IMR-90 (cell line): Measurements from ENCODE around the gene WDR46. TPM values are rescaled to one million over a fixed set of nuclear protein-coding genes. Genes with fewer than 3 reads are reported as not detected.

ENCODE experiments used
- ATAC-seq: fragments of 200-7000 bp; cut with Tn5 transposase; 2 replicates; pipeline ENCODE4 v1.9.1; 2020; ENCODE audit warnings: low read depth, mild to moderate bottlenecking, moderate library complexity
- BruUV-seq: library from RNA; stranded (reverse); fragments of 400-500 nt; replicated peaks from 2 replicates; lab custom pipeline; 2021; lab: Mats Ljungman, UMichigan
- CTCF ChIA-PET: fragments of 300-600 bp; formaldehyde crosslinking; extraction: SDS; loops from one replicate; lab custom pipeline; 2021; ENCODE audit warnings: antibody characterized with exemption; lab: Yijun Ruan, JAX
- POLR2A ChIA-PET: fragments of 300-600 bp; sonication (Branson Sonifier 250); formaldehyde crosslinking; loops from one replicate; lab custom pipeline; 2022; ENCODE audit warnings: antibody characterized with exemption; ENCODE audit not compliant: unreplicated experiment; lab: Charles Lee
- DNase-seq: peaks from one replicate; pipeline ENCODE4 v3.0.0; 2013
- H2AFZ ChIP-seq: replicated peaks from 2 replicates; pipeline ENCODE3; 2013; ENCODE audit warnings: low read length, mild to moderate bottlenecking; ENCODE audit not compliant: poor library complexity
- H2AK5ac ChIP-seq: 2 replicates; pipeline ENCODE4 v1.6.1; 2013; ENCODE audit warnings: low read depth, low read length, inconsistent platforms
- H2AK9ac ChIP-seq: replicated peaks from 2 replicates; pipeline ENCODE3; 2013; ENCODE audit warnings: mild to moderate bottlenecking, low read depth, low read length, moderate library complexity; ENCODE audit not compliant: poor library complexity
- H2BK120ac ChIP-seq: 2 replicates; pipeline ENCODE4 v1.6.1; 2013; ENCODE audit warnings: low read depth, low read length, inconsistent platforms
- H2BK15ac ChIP-seq: 3 replicates; pipeline ENCODE4 v1.6.1; 2013; ENCODE audit warnings: low read depth, low read length, inconsistent platforms
- H2BK20ac ChIP-seq: 2 replicates; pipeline ENCODE4 v1.6.1; 2013; ENCODE audit warnings: low read depth, mild to moderate bottlenecking, inconsistent platforms, low read length, moderate library complexity
- H2BK5ac ChIP-seq: 2 replicates; pipeline ENCODE4 v1.6.1; 2013; ENCODE audit warnings: mild to moderate bottlenecking, low read depth, low read length, inconsistent platforms; ENCODE audit not compliant: poor library complexity, severe bottlenecking
- H3K14ac ChIP-seq: replicated peaks from 2 replicates; pipeline ENCODE4 v1.6.1; 2013; ENCODE audit warnings: low read depth, low read length, inconsistent platforms
- H3K18ac ChIP-seq: 2 replicates; pipeline ENCODE4 v1.6.1; 2013; ENCODE audit warnings: low read depth, low read length, control low read depth
- H3K23ac ChIP-seq: 2 replicates; pipeline ENCODE4 v1.6.1; 2013; ENCODE audit warnings: low read depth, low read length, inconsistent platforms
- H3K27ac ChIP-seq: 2 replicates; pipeline ENCODE4 v1.5.1; 2013; ENCODE audit warnings: mild to moderate bottlenecking, control low read depth, low read length; ENCODE audit not compliant: insufficient read depth
- H3K27me3 ChIP-seq: 2 replicates; pipeline ENCODE4 v1.6.1; 2013; ENCODE audit warnings: low read length; ENCODE audit not compliant: control insufficient read depth, insufficient read depth
- H3K36me3 ChIP-seq: 2 replicates; pipeline ENCODE4 v1.6.1; 2013; ENCODE audit warnings: low read length, mixed read lengths; ENCODE audit not compliant: control insufficient read depth, insufficient read depth
- H3K4ac ChIP-seq: 2 replicates; pipeline ENCODE4 v1.6.1; 2013; ENCODE audit warnings: low read depth, low read length, inconsistent platforms
- H3K4me1 ChIP-seq: 2 replicates; pipeline ENCODE4 v1.6.1; 2013; ENCODE audit warnings: low read length, mixed read lengths; ENCODE audit not compliant: control insufficient read depth, insufficient read depth
- H3K4me2 ChIP-seq: 2 replicates; pipeline ENCODE4 v1.6.1; 2013; ENCODE audit warnings: low read depth, mild to moderate bottlenecking, control low read depth, low read length, moderate library complexity
- H3K4me3 ChIP-seq: 2 replicates; pipeline ENCODE4 v1.5.1; 2013; ENCODE audit warnings: low read depth, mild to moderate bottlenecking, control low read depth, low read length, moderate library complexity; ENCODE audit not compliant: insufficient read depth
- H3K56ac ChIP-seq: 2 replicates; pipeline ENCODE4 v1.6.1; 2013; ENCODE audit warnings: low read length, inconsistent platforms; ENCODE audit not compliant: insufficient read depth; ENCODE audit errors: extremely low read depth
- H3K79me1 ChIP-seq, 2 experiments: 2 replicates each; pipeline ENCODE4 v1.6.1; 2013; ENCODE audit warnings: low read length in 2 of 2, inconsistent platforms in 1 of 2, low read depth in 1 of 2
- H3K9ac ChIP-seq: 2 replicates; pipeline ENCODE4 v1.6.1; 2013; ENCODE audit warnings: low read depth, low read length, control low read depth
- H3K9me1 ChIP-seq: 2 replicates; pipeline ENCODE4 v1.6.1; 2013; ENCODE audit warnings: low read length, inconsistent platforms; ENCODE audit not compliant: insufficient read depth
- H3K9me3 ChIP-seq: 2 replicates; pipeline ENCODE4 v1.6.1; 2013; ENCODE audit warnings: low read length; ENCODE audit not compliant: control insufficient read depth, insufficient read depth
- H4K20me1 ChIP-seq: 2 replicates; pipeline ENCODE4 v1.6.1; 2013; ENCODE audit warnings: low read length, inconsistent platforms; ENCODE audit not compliant: insufficient read depth
- H4K5ac ChIP-seq: 2 replicates; pipeline ENCODE4 v1.6.1; 2013; ENCODE audit warnings: mild to moderate bottlenecking, low read depth, low read length, control low read depth
- H4K8ac ChIP-seq, 2 experiments: 2 replicates each; pipeline ENCODE4 v1.6.1; 2013; ENCODE audit warnings: low read depth in 2 of 2, low read length in 2 of 2, control low read depth in 1 of 2, inconsistent platforms in 1 of 2
- H4K91ac ChIP-seq: 2 replicates; pipeline ENCODE4 v1.6.1; 2013; ENCODE audit warnings: low read depth, low read length, inconsistent platforms; ENCODE audit not compliant: insufficient read depth
- BHLHE40 ChIP-seq: fragments of 150-350 bp; IDR thresholded peaks from 2 replicates; pipeline ENCODE4 v1.6.1; 2016; ENCODE audit warnings: mild to moderate bottlenecking, low read depth, low read length
- CEBPB ChIP-seq: IDR thresholded peaks from 2 replicates; pipeline ENCODE4 v1.6.1; 2012; ENCODE audit warnings: low read depth, low read length, improper control_type of control experiment
- CHD1 ChIP-seq: IDR thresholded peaks from 2 replicates; pipeline ENCODE4 v1.6.1; 2012; ENCODE audit warnings: low read depth, low read length, improper control_type of control experiment
- CTCF ChIP-seq: conservative IDR thresholded peaks from 2 replicates; pipeline ENCODE4 v1.5.1; 2012; ENCODE audit warnings: mild to moderate bottlenecking, low read depth, low read length, improper control_type of control experiment
- FOS ChIP-seq: fragments of 150-350 bp; IDR thresholded peaks from 2 replicates; pipeline ENCODE4 v1.6.1; 2016; ENCODE audit warnings: low read depth, low read length
- MAFK ChIP-seq: IDR thresholded peaks from 2 replicates; pipeline ENCODE4 v1.6.1; 2012; ENCODE audit warnings: low read depth, low read length, improper control_type of control experiment
- MAZ ChIP-seq: IDR thresholded peaks from 2 replicates; pipeline ENCODE4 v1.6.1; 2012; ENCODE audit warnings: low read depth, mild to moderate bottlenecking, low read length, improper control_type of control experiment, moderate library complexity, borderline replicate concordance
- MXI1 ChIP-seq: IDR thresholded peaks from 2 replicates; pipeline ENCODE4 v1.6.1; 2012; ENCODE audit warnings: low read depth, mild to moderate bottlenecking, low read length, moderate library complexity, borderline replicate concordance
- NFE2L2 ChIP-seq: fragments of 150-350 bp; IDR thresholded peaks from 2 replicates; pipeline ENCODE4 v1.6.1; 2016; ENCODE audit warnings: low read depth, mild to moderate bottlenecking, low read length
- POLR2A ChIP-seq: IDR thresholded peaks from 2 replicates; pipeline ENCODE4 v1.6.1; 2012; ENCODE audit warnings: mild to moderate bottlenecking, low read depth, low read length
- RAD21 ChIP-seq: IDR thresholded peaks from 2 replicates; pipeline ENCODE4 v1.6.1; 2012; ENCODE audit warnings: low read length, improper control_type of control experiment
- RCOR1 ChIP-seq: IDR thresholded peaks from 2 replicates; pipeline ENCODE4 v1.6.1; 2012; ENCODE audit warnings: mild to moderate bottlenecking, low read length, improper control_type of control experiment; ENCODE audit not compliant: insufficient replicate concordance
- RFX5 ChIP-seq: IDR thresholded peaks from 2 replicates; pipeline ENCODE4 v1.8.0; 2012; ENCODE audit warnings: low read depth, mild to moderate bottlenecking, low read length, moderate library complexity
- SMC3 ChIP-seq: fragments of 150-350 bp; IDR thresholded peaks from 2 replicates; pipeline ENCODE4 v1.6.1; 2016; ENCODE audit warnings: low read depth, mild to moderate bottlenecking, antibody characterized with exemption, low read length, moderate library complexity
- USF2 ChIP-seq: fragments of 150-350 bp; IDR thresholded peaks from 2 replicates; pipeline ENCODE4 v1.6.1; 2017; ENCODE audit warnings: mild to moderate bottlenecking, antibody characterized with exemption, low read length, low read depth
- WGBS, 2 experiments: methylation state at CpG; one replicate each; pipeline versions ENCODE4 v1.1.5 to v1.1.7; 2013; ENCODE audit warnings: missing lambda C conversion rate in 2 of 2; ENCODE audit not compliant: insufficient read length in 1 of 2; ENCODE audit errors: extremely low coverage in 2 of 2; 5-methylcytosine and 5-hydroxymethylcytosine counted together
- dilution Hi-C: fragments of 300-500 bp; cut with HindIII; formaldehyde crosslinking; loops from one replicate; pipeline ENCODE4 v1.14.3; 2018; ENCODE audit warnings: low sequenced_read_pairs; ENCODE audit not compliant: unreplicated experiment
- in situ Hi-C: fragments of 300-500 bp; cut with MboI; formaldehyde crosslinking; loops from 3 replicates; pipeline ENCODE4 v1.14.3; 2019; ENCODE audit warnings: low sequenced_read_pairs, inconsistent platforms, mixed read lengths
- intact Hi-C: fragments of 100-400 bp; cut with micrococcal nuclease; formaldehyde crosslinking; loops from 2 replicates; pipeline ENCODE4 v1.10.0; 2022
- polyA plus RNA-seq, 3 experiments: library from polyadenylated mRNA; depleted of rRNA; stranded (reverse); fragments of >200 nt; gene quantifications; 2 replicates each; pipeline ENCODE4 v1.2.3, GENCODE V29; 2012; ENCODE audit warnings: low replicate concordance in 1 of 3
- total RNA-seq: library from RNA; depleted of rRNA; stranded (reverse); fragments of >200 nt; gene quantifications from 2 replicates; pipeline ENCODE4 v1.2.3, GENCODE V29; 2012
- TF ChIP-seq, protein P1 (sequence below): fragments of 150-350 bp; IDR thresholded peaks from 2 replicates; pipeline ENCODE4 v1.6.1; 2016; ENCODE audit warnings: low read depth, mild to moderate bottlenecking, low read length, moderate library complexity, borderline replicate concordance

The WDR46 gene
- total and polyA plus RNA-seq, 2 of the 4 experiments (the other 2 are of a cell fraction), result 73.8 to 81.6 TPM

- dilution Hi-C loops, result no loop called here
- Histone ChIP-seq H3K4me3 (no peak overlapping the region), H3K4ac (no peak overlapping the region), H3K9me1 (no peaks in the 10 kb centered on the region), H3K9ac (no peak overlapping the region), H2AK5ac (no peak overlapping the region), H3K27ac (no peak overlapping the region), H2BK20ac (no peak overlapping the region), H2BK15ac (no peak overlapping the region), H4K20me1 (no peaks in the 10 kb centered on the region), H2BK5ac (no peak overlapping the region), H4K8ac (no peak overlapping the region), H3K79me1 (no peaks in the 10 kb centered on the region), H2AK9ac (no peak overlapping the region), H3K36me3 (no peaks in the 10 kb centered on the region), H4K5ac (no peak overlapping the region), H3K18ac (no peak overlapping the region), H2AFZ (no peak overlapping the region), H3K4me2 (no peak overlapping the region), H3K4me1 (no peaks in the 10 kb centered on the region), H3K27me3 (peaks cover 47% of the 10 kb centered on the region), H3K9me3 (no peaks in the 10 kb centered on the region), H4K91ac (no peak overlapping the region), H3K23ac (no peak overlapping the region), H3K56ac (no peak overlapping the region), H3K14ac (no peak overlapping the region), H2BK120ac (no peak overlapping the region)
- no peak for ATAC-seq
- CTCF ChIA-PET, result no interaction called here
- no TSS peak for BruUV-seq
- no peak for TF ChIP-seq MAZ
- TF ChIP-seq RFX5, result no peak
- TF ChIP-seq SMC3, result no peak
- no peak for TF ChIP-seq FOS
- no peak for TF ChIP-seq CEBPB
- TF ChIP-seq CTCF, result no peak
- no peak for TF ChIP-seq NFE2L2
- TF ChIP-seq RAD21, result no peak
- TF ChIP-seq MXI1, result no peak
- no peak for TF ChIP-seq BHLHE40
- no peak for TF ChIP-seq CHD1
- no peak for TF ChIP-seq POLR2A
- TF ChIP-seq, protein P1, sequence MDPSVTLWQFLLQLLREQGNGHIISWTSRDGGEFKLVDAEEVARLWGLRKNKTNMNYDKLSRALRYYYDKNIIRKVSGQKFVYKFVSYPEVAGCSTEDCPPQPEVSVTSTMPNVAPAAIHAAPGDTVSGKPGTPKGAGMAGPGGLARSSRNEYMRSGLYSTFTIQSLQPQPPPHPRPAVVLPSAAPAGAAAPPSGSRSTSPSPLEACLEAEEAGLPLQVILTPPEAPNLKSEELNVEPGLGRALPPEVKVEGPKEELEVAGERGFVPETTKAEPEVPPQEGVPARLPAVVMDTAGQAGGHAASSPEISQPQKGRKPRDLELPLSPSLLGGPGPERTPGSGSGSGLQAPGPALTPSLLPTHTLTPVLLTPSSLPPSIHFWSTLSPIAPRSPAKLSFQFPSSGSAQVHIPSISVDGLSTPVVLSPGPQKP, result no peak
- TF ChIP-seq MAFK, result no peak
- no peak for TF ChIP-seq USF2
- TF ChIP-seq RCOR1, result no peak
- intact Hi-C loops, result no loop called here
- DNase-seq, result no peak
- in situ Hi-C loops, result no loop called here
- WGBS, 2 experiments, result 60% methylated on average over 1 of the region's 2 CpGs; no CpG with 5 or more reads in 1 of the 2 experiments
- POLR2A ChIA-PET, result no interaction called here
Measured at GRCh38 chr6:33237741-33238140, 51.3 kb downstream of the WDR46 start.
